Stimulated activated CD4-positive, alpha-beta T cell treated with anti-CD3 and anti-CD28 coated beads, Interleukin-12 subunit alpha, Interleukin-12 subunit beta, amount 100 ng/mL, for 48 hours (primary cell): ENCODE results near the gene SFXN1.

Source experiments
- DNase-seq, 3 donors: peaks; one replicate each; pipeline ENCODE4 v3.0.0-alpha.2; 2020; ENCODE audit warnings: low read depth in 2 of 3, low spot score in 1 of 3

Gene SFXN1

GRCh38 chr5:175538576-175538975 lies 60.2 kb downstream of the SFXN1 start:
- no peak for DNase-seq

DNA sequence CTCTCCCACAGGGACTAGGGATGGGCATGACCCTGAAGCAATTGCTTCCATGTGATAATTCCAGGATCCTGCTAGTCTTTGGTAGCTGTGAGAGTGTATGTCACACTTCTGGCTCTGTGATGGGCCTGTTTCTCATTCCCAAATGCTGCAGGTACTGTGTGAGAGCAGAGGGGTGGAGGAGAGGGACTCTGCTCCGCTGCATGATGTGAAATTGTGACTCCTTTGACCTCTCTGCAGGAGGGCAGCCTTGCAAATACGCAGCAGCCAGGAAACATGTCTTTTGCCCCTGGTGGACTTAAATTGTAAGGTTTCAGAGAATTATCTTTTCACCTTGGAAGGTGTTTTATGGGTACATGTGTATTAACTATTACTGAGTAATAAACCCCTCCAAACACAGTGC lies 61.6 kb downstream of the SFXN1 start:
- no peak for DNase-seq

- no peak for DNase-seq
Observed at GRCh38 chr5:175541264-175541663, 62.9 kb downstream of the SFXN1 start.

DNA sequence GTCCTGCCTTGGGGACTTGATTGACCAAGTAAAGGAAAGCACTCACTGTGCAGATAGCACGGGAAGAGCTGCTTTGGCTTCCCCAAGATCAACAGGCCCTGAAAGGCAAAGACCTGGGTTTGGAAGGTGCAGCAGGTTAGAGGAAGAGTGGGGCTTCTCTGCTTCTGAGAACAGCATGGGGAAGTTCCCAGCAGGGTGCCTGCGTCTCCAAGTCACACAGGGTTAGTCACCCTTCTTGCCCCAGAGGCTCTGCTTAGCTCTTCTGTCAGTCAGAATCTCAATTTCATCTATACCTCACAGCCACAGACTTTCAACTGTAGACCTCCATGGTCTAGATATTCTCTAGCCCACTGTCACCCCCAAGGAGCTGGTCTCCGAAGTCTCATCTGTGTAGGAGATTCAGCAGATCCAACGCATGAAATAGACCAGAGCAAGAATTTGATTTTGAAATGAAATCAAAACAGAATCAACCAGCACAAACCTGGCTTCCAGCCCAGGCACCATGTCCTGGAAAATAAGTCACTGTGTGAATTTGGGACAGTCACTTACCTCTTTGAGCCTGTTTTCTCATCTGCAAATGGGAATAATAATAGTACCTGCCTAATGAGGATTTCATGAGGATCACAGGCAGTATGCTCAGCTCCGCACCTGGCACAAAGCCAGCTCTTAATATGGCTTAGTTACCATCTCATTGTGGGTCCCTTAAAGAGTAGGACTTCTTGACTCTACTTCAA lies 64.0 kb downstream of the SFXN1 start:
- DNase-seq, result no peak

DNA sequence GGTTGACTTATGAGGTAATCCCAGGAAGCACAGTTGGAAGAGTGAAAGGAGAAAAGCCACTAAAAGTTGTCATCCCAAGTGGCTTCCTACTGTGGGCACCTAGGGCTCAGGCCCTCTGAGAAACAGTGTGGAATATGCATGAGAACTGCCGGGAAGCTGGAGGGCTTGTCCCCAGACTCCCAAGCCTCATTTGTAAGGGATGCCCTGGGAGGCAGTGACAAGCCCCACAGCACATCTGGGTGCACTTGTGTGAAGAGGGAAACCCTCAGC lies 64.5 kb downstream of the SFXN1 start:
- DNase-seq, result no peak

- no peak for DNase-seq
Observed at GRCh38 chr5:175544108-175544511, 65.8 kb downstream of the SFXN1 start.

DNA sequence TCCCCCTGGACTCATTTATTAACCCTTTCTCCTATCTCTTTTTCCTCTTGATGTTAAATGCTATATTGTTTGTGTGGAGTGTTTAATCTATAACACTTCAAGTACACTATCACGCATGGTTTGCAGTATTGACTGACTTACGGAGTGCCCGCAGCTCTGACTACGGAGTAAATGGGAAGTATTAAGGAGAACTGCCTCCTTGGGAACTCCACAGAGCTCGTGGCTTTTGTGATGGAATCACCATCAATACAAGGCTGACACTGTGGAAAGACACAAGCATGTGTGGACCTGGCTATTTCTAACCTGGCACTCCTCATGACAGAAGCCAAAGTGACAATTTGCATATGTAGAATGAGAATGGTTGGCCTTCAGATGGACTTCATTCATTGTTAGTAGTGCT lies 66.2 kb downstream of the SFXN1 start:
- no peak for DNase-seq

GRCh38 chr5:175547842-175548241 lies 69.5 kb downstream of the SFXN1 start:
- DNase-seq, result no peak

DNA sequence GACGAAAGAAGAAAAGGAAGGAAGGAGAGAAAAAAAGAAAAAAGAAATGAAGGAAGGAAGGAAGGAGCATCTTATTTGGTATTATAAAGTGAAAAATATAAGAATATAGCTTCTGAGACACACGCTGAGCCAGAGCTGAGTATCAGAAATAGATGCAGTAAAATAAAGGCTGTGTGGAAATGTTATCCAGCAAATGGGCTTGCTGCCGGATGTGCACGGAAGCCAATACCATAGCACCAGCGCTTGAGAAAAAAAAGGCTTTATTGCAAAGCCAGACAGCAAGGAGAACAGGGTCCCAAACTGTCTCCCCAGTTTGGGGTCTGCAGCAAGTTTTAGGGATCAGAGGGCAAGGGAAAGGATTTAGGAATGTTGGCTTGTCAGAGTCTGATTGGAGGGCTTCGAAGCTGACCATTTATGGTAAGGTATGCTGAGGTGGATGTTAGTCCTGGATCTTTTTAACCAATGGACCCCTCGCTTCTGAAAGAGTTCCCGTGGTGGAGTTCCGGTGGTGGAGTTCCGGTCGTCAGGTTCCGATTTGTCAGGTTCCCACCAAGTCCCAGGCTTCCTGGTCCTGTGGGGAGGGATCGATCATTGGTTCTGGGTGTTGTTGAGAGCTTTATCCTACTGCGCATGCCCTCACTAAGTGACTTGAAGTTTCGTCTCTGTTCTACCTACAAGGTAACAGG lies 70.4 kb downstream of the SFXN1 start:
- no peak for DNase-seq

- no peak for DNase-seq
Observed at GRCh38 chr5:175550055-175550805, 71.9 kb downstream of the SFXN1 start.

DNA sequence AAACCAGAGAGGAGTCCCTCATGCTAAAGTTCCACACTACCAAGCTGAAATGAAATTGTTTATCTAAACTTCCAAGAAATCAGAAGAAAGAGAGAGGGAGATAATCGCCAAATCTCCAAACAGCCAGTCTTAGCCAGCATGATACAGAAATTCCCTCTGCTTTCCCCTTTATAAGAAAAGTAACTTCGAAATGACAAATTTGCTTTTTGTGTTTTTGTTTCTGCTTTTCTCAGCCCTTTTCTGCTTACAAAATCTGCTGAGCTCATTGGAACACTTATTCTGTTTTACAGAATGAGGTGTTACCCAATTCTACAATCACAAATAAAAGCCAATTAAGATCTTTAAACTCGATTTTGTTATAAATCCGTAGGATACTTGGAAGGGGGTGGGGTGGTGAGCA lies 72.9 kb downstream of the SFXN1 start:
- DNase-seq, result no peak

DNA sequence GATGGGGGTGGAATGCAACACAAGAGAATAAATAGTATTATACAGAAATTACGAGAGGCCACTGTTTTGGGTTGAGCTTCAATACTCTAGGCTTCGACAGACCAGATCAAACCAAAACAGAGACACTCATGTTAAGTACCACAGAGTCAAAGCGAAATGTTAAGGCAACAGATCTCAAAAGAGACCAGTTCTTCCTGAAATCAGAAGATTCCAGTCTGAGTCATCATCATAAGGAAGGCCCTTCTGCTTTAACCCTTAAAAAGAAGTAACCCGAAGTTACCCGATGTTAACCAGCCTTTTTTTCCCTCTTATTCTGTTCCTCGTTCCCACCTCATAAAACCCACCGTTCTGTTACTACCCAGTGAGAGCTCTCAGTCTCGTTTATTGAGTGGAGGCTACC lies 75.9 kb downstream of the SFXN1 start:
- DNase-seq, result no peak

DNA sequence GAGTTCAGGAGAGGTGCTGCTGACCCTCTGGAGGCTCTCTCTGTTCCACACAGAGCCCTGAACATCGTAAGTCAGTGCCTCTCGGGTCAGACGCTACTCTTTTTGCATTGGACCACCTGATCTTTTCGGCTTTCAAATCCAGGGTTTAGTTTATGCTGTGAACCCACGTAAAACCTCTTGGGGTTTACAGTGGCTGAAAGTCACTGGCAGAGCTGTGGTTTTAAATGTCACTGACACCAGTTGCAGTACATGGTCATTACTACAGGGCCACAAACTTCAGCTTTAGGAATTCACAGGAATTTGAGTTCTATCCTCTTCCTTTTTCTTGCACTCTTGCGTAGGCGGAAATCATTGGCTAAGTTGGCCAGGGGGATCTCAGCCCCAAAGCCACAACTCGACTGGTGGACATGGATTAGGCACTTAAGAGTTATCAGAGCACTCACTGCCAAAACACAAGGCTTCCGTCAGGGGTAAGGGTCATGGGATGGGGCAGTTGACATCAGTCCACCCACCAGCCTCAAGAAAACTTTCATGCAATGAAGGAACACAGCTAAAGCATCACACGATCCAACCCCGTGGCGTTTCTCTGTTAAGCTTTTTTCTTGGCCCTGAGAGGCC lies 76.9 kb downstream of the SFXN1 start:
- DNase-seq, result no peak

DNA sequence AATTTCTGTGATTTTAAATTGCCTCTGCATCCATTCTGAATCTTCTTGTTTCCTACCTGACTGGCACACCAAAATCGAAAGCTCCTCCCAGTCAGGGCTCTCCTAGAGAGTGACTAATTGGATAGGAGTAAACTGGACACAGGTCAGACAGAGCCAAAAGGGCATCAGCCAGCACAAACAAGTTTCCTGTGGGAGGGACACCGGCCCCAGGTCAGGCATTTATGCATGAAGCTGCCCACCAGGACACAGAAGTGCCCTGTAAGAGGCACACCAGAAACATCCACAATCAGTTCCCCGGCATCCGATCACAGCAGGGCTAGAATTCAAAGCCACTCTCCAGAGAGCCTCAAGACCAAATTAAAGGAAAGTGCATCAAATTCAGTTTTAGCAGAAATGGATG lies 78.4 kb downstream of the SFXN1 start:
- no peak for DNase-seq

DNA sequence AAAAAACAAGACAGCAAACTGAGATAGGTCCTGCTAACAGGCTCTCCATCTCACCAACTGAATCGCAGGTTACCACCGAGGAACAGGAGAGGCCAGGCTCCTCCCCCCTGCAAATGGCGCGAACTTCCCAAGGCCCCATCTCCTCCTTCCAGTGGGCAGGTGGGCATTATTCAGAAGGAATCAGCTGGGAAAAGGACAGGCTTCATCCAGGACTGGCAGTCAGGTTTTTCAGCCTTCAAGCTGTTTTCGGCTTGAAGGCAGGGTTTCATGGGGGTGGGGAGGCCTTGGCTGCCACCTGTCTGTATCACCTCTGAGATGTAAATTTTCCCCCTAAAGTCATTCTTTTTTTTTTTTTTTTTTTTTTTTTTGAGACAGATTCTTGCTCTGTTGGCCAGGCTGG lies 79.4 kb downstream of the SFXN1 start:
- DNase-seq, result no peak

DNA sequence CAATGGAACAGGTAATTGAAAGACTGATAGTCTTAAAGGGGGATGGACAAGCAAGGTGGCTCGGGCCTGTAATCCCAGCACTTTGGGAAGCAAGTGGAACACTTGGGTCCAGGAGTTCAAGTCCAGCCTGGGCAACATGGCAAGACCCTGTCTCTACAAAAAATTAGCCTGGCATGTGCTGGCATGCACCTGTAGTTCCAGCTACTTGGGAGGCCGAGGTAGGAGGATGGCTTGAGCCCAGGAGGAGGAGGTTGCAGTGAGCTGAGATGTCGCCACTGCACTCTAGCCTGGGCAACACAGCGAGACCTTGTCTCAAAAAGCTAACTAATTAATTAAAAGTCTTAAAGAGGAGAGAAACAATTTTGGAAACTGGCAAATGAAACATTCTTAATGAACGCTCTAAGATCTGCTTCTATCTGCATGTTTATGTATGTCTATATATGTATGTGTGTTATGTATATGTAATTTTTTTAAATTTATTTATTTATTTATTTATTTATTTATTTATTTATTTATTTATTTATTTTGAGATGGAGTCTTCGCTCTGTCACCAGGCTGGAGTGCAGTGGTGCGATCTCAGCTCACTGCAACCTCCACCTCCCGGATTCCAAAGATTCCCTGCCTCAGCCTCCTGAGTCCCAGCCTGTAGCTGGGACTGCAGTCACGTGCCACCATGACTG lies 80.6 kb downstream of the SFXN1 start:
- no peak for DNase-seq

- DNase-seq, result no peak
Observed at GRCh38 chr5:175560011-175560410, 81.7 kb downstream of the SFXN1 start.

GRCh38 chr5:175561085-175561484 lies 82.7 kb downstream of the SFXN1 start:
- no peak for DNase-seq

DNA sequence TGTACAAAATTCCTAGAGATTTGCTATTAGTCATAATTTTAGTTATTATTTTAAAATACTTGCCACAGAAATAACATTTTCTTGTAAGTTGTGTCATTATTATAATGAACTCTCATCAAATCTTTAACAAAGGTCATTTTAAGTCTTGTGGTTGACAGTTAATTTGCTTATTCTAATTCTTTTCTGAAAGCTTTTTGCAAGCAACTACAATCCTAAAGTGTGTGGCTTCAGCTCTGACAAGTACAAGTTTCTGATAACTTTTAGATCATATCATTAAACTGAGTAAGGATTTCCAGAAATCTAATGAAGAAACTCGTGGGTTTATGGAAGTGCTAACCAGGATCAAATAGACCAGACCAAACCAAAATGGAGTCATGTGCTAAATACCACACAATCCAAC lies 86.4 kb downstream of the SFXN1 start:
- DNase-seq, result no peak

- no peak for DNase-seq
Observed at GRCh38 chr5:175566697-175567096, 88.3 kb downstream of the SFXN1 start.

DNA sequence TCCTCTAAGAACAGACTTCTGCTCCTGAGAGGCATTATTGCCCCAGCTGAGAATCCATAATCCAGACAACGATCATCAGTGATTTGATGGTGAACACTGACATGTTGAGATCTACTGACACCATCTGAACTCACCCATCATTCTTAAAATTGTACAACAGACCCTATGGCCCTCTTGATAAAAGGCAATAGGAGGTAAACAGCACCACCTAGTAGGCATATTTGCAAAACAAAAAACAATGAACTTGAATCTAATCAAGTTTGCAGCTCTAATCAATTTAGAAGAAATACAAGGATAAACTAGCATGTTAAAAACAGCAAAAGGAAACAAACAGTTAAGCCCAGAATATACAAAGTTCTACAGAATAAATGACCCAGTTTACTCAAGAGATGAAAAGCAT lies 89.6 kb downstream of the SFXN1 start:
- no peak for DNase-seq

- DNase-seq, result no peak
Observed at GRCh38 chr5:175569701-175570100, 91.3 kb downstream of the SFXN1 start.
